GM12875 (cell line): ENCODE results near the gene TRIM69.
"Not testable (repeated sequence)": the region's sequence is repeated elsewhere in the genome, so short reads cannot be mapped to it uniquely, and the experiment has no call there.

ENCODE experiments used
- H3K4me3 ChIP-seq: one replicate; pipeline ENCODE4 v1.5.1; 2011; ENCODE audit warnings: low read depth, low read length, control low read depth
- TF ChIP-seq, protein P1 (sequence below): IDR thresholded peaks from 2 replicates; pipeline ENCODE4 v1.5.1; 2011; ENCODE audit warnings: low read depth, mild to moderate bottlenecking, control low read depth, inconsistent platforms, low read length, moderate library complexity, borderline replicate concordance; ENCODE audit not compliant: insufficient read depth

Gene TRIM69

DNA sequence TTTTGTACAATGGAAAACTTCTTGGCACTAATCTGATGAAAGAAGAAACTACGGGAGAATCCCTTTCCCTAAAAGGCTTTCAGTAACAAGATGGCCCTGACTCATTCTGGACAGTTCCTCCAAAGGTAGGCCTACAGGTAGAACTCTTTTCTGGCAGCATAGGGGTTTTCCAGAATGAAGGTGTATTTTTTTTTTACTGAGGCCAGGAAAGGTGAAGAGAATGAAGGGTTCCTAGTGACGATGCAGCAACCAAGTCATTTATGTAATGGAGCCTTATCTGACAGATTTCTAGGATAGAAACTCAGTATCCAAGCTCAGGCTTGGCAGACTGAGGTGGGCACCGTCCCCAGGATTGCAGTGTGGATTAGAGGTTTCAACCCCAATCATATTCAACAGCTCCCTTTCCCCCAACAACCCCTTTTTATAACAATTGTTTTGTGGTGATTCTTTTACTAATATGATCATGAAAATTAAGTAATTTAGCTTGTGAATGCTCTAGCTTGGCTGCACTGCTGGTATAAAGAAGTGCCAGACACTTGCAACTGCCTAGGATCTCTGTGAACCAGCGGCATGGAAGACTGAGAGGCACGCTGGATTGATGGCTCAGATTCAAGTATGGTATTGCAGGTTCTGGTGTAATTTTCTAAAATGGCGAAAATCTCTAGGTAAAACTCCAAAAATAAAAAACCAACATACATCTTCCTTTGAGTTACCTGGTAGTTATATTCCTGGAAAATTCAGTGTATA, 8.7 kb upstream of the TRIM69 start:
- TF ChIP-seq, protein P1, sequence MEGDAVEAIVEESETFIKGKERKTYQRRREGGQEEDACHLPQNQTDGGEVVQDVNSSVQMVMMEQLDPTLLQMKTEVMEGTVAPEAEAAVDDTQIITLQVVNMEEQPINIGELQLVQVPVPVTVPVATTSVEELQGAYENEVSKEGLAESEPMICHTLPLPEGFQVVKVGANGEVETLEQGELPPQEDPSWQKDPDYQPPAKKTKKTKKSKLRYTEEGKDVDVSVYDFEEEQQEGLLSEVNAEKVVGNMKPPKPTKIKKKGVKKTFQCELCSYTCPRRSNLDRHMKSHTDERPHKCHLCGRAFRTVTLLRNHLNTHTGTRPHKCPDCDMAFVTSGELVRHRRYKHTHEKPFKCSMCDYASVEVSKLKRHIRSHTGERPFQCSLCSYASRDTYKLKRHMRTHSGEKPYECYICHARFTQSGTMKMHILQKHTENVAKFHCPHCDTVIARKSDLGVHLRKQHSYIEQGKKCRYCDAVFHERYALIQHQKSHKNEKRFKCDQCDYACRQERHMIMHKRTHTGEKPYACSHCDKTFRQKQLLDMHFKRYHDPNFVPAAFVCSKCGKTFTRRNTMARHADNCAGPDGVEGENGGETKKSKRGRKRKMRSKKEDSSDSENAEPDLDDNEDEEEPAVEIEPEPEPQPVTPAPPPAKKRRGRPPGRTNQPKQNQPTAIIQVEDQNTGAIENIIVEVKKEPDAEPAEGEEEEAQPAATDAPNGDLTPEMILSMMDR, result no peak
- peak overlapping the region; percentile 11 for H3K4me3 ChIP-seq

GRCh38 chr15:44728232-44728575, 8.1 kb upstream of the TRIM69 start:
- not testable (repeated sequence) for H3K4me3 ChIP-seq

- TF ChIP-seq, protein P1, result no peak
- H3K4me3 ChIP-seq, result peak overlapping the region; percentile 78
These were observed 7.5 kb upstream of the TRIM69 start for GRCh38 chr15:44728576-44729407.

- TF ChIP-seq, protein P1, result no peak
- peak overlapping the region; percentile 78 for H3K4me3 ChIP-seq
These were observed 6.8 kb upstream of the TRIM69 start for GRCh38 chr15:44729408-44730127.

- peak overlapping the region; percentile 45 for H3K4me3 ChIP-seq
- TF ChIP-seq, protein P1, result no peak
These were observed 1.4 kb upstream of the TRIM69 start for GRCh38 chr15:44734839-44735481.

GRCh38 chr15:44735482-44736180, 697 bp upstream of the TRIM69 start:
- TF ChIP-seq, protein P1, result no peak
- peak overlapping the region; percentile 45 for H3K4me3 ChIP-seq
